Measurements from ENCODE around the gene PRPF6. TPM values are rescaled to one million over a fixed set of nuclear protein-coding genes. Genes with fewer than 3 reads are reported as not detected.

Gene PRPF6
- total RNA-seq, 1 experiment from 2014 or later = 103 TPM

DNA sequence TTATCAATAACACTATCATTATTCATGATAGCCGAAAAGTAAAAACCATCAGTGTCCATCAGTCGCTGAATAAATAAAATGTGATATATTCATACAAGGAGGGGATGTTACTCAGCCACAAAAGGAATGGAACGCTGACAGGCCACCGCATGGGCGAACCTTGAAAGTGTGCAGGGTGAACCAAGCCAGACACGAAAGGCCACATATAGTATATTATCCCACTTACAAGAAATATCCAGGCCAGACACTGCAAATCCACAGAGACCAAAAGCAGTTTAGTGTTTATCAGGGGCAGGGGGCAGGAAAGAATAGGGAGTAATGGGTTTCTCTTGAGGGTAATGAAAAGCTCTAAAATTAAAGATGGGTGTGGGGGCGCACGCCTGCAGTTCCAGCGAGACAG is 62.8 kb downstream of the PRPF6 start:
- TF ChIP-seq CTCF (conservative IDR thresholded peaks at IDR 0.05) (no peak), EZH2 (IDR thresholded peaks at IDR 0.05; ENCODE audit: low read depth) (no peak)

DNA sequence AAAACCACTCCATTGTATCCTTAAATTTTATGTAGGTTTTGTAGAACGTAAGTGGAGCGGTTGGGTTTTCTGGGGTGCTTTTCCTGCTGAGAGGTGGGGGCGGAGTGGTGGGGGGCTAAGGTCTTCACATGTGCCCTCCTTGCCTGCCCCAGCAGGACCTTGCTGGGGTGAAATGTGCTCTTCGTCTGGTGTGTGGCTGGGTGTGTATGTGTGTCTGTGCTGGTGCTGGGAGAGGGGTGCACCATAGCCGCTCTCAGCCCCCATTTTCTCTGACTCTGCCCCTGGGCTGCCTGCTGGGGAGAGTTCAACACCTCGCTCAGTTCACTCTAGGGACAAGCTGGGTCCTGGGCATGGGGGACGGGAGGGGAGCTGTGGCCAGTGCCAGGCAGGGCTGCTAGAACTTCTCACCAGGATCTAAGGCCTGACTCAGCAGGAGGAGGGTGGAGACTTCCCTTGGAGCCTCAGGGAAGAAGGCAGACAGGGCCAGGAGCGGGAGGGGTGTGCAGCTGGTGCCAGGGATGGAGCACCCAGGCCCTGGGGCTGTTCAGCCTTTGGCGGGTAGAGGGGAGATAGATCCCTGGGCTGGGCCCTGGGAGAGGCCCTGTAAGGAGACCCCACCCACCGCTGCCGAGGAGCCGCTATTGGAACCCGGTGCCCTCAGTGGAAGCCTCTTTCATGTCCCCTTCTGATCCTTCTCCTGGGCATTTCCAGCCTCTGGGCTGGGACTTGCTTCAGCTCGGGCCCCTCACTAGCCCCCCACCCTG is 63.7 kb downstream of the PRPF6 start:
- no peak overlapping the region for H2AFZ ChIP-seq
- no peak overlapping the region for H3K4me3 ChIP-seq
- H3K9me3 ChIP-seq (ENCODE audit: insufficient read depth, low read depth) = no peaks in the 10 kb centered on the region
- H4K20me1 ChIP-seq (ENCODE audit: insufficient read depth) = no peaks in the 10 kb centered on the region
- peaks cover 21% of the 10 kb centered on the region for H3K27me3 ChIP-seq (ENCODE audit: insufficient read depth, low read depth)
- peak; percentile 61 to 75 for DNase-seq
- ChIA-PET CTCF (no interaction called here), POLR2A (ENCODE audit: unreplicated experiment) (interaction anchor here (0.6 kb wide), 1 partner anchor 729 kb away, joined by 5 read pairs; no protein-coding TSS in a partner anchor)
- peaks cover 20% of the 10 kb centered on the region for H3K4me1 ChIP-seq (replicated peaks; ENCODE audit: insufficient read depth)
- H3K79me2 ChIP-seq (ENCODE audit: low read depth) = no peaks in the 10 kb centered on the region
- no peaks in the 10 kb centered on the region for H3K9me2 ChIP-seq (ENCODE audit: insufficient read depth)
- no peaks in the 10 kb centered on the region for H3K36me3 ChIP-seq (ENCODE audit: low read depth)
- no peak overlapping the region for H3K27ac ChIP-seq
- H3K4me2 ChIP-seq = peak overlapping the region; percentile 43
- peaks cover 21% of the 10 kb centered on the region for H3F3A ChIP-seq (ENCODE audit: insufficient read depth, low read depth)
- TF ChIP-seq EZH2 (IDR thresholded peaks at IDR 0.05; ENCODE audit: low read depth) (no peak), CTCF (conservative IDR thresholded peaks at IDR 0.05) (no peak)
- intact Hi-C loops (cut with micrococcal nuclease; ENCODE audit: unreplicated experiment) = no loop called here
- BruUV-seq (replicated peaks) = no TSS peak

More for the DNA sequence above, 62.8 kb downstream of the PRPF6 start:
- ChIA-PET POLR2A (ENCODE audit: unreplicated experiment) (no interaction called here), CTCF (no interaction called here)
- Histone ChIP-seq H3K27ac (no peak overlapping the region), H3K4me1 (replicated peaks; ENCODE audit: insufficient read depth) (peaks cover 27% of the 10 kb centered on the region), H3K9me2 (ENCODE audit: insufficient read depth) (no peaks in the 10 kb centered on the region), H3K36me3 (ENCODE audit: low read depth) (no peaks in the 10 kb centered on the region), H3K4me2 (no peak overlapping the region), H3F3A (ENCODE audit: insufficient read depth, low read depth) (peaks cover 25% of the 10 kb centered on the region), H3K4me3 (no peak overlapping the region), H4K20me1 (ENCODE audit: insufficient read depth) (no peaks in the 10 kb centered on the region), H3K79me2 (ENCODE audit: low read depth) (no peaks in the 10 kb centered on the region), H3K9me3 (ENCODE audit: insufficient read depth, low read depth) (no peaks in the 10 kb centered on the region), H2AFZ (no peak overlapping the region), H3K27me3 (ENCODE audit: insufficient read depth, low read depth) (peaks cover 20% of the 10 kb centered on the region; the same call in 1 of the 2 replicates)
- BruUV-seq (replicated peaks) = no TSS peak
- DNase-seq = no peak
- intact Hi-C loops (cut with micrococcal nuclease; ENCODE audit: unreplicated experiment) = no loop called here

GRCh38 chr20:64045346-64046011 is 64.5 kb downstream of the PRPF6 start:
- H3K36me3 ChIP-seq (ENCODE audit: low read depth) = no peaks in the 10 kb centered on the region
- no peaks in the 10 kb centered on the region for H3K79me2 ChIP-seq (ENCODE audit: low read depth)
- POLR2A ChIA-PET (ENCODE audit: unreplicated experiment) = no interaction called here
- no peaks in the 10 kb centered on the region for H4K20me1 ChIP-seq (ENCODE audit: insufficient read depth)
- H3K27me3 ChIP-seq (ENCODE audit: insufficient read depth, low read depth) = peaks cover 27% of the 10 kb centered on the region
- no peak for TF ChIP-seq EZH2 (IDR thresholded peaks at IDR 0.05; ENCODE audit: low read depth)
- no peak for TF ChIP-seq CTCF (conservative IDR thresholded peaks at IDR 0.05)
- no peaks in the 10 kb centered on the region for H3K9me3 ChIP-seq (ENCODE audit: insufficient read depth, low read depth)
- H3K4me1 ChIP-seq (replicated peaks; ENCODE audit: insufficient read depth) = peaks cover 17% of the 10 kb centered on the region
- no peaks in the 10 kb centered on the region for H3K9me2 ChIP-seq (ENCODE audit: insufficient read depth)
- BruUV-seq (replicated peaks) = no TSS peak
- no peak overlapping the region for H3K27ac ChIP-seq
- H3K4me2 ChIP-seq = peak overlapping the region; percentile 43
- peaks cover 18% of the 10 kb centered on the region for H3F3A ChIP-seq (ENCODE audit: insufficient read depth, low read depth)
- intact Hi-C loops (cut with micrococcal nuclease; ENCODE audit: unreplicated experiment) = no loop called here
- CTCF ChIA-PET = interaction anchor here (0.6 kb wide), 1 partner anchor 24 kb away, joined by 3 read pairs; no protein-coding TSS in a partner anchor
- DNase-seq = no peak
- no peak overlapping the region for H2AFZ ChIP-seq
- no peak overlapping the region for H3K4me3 ChIP-seq

Measured in PC-9 (cell line).